SIG-M5 treated with dmso at 0.1 percent for 504 hours (cell line): ENCODE results near the gene PRR5.
"Not testable (repeated sequence)": the region's sequence is repeated elsewhere in the genome, so short reads cannot be mapped to it uniquely, and the experiment has no call there.

Experiments used
- DNase-seq: peaks from one replicate; lab custom pipeline; 2025; ENCODE audit not compliant: unreplicated experiment; lab: John Stamatoyannopoulos, UW

The PRR5 gene

GRCh38 chr22:44673406-44673805, 28.6 kb upstream of the PRR5 start:
- DNase-seq = no peak

GRCh38 chr22:44676066-44676440, 26.0 kb upstream of the PRR5 start:
- not testable (repeated sequence) for DNase-seq

- no peak for DNase-seq
Measured at GRCh38 chr22:44676441-44677352, 25.3 kb upstream of the PRR5 start.

- no peak for DNase-seq
Measured at GRCh38 chr22:44677353-44677840, 24.6 kb upstream of the PRR5 start.

- DNase-seq = no peak
Measured at GRCh38 chr22:44677871-44678555, 24.0 kb upstream of the PRR5 start.

GRCh38 chr22:44678556-44679305, 23.3 kb upstream of the PRR5 start:
- no peak for DNase-seq

GRCh38 chr22:44679306-44679647, 22.7 kb upstream of the PRR5 start:
- DNase-seq = not testable (repeated sequence)

- DNase-seq = no peak
Measured at GRCh38 chr22:44680058-44680457, 21.9 kb upstream of the PRR5 start.

GRCh38 chr22:44680481-44680894, 21.5 kb upstream of the PRR5 start:
- DNase-seq = no peak

- DNase-seq = no peak
Measured at GRCh38 chr22:44682556-44683168, 19.3 kb upstream of the PRR5 start.

- DNase-seq = no peak
Measured at GRCh38 chr22:44683237-44683636, 18.8 kb upstream of the PRR5 start.

- no peak for DNase-seq
Measured at GRCh38 chr22:44683881-44684280, 18.1 kb upstream of the PRR5 start.

- DNase-seq = peak; percentile 85
Measured at GRCh38 chr22:44684506-44685383, 17.3 kb upstream of the PRR5 start.

- peak; percentile 63 for DNase-seq
Measured at GRCh38 chr22:44685384-44686056, 16.5 kb upstream of the PRR5 start.

- DNase-seq = no peak
Measured at GRCh38 chr22:44686873-44687600, 15.0 kb upstream of the PRR5 start.

GRCh38 chr22:44689173-44689572, 12.8 kb upstream of the PRR5 start:
- no peak for DNase-seq

GRCh38 chr22:44689915-44690524, 12.0 kb upstream of the PRR5 start:
- no peak for DNase-seq
